Aorta (tissue), 5 donors: ENCODE data around the gene TRPM3. TPM values are rescaled to one million over a fixed set of nuclear protein-coding genes. Genes with fewer than 3 reads are reported as not detected.

Source experiments
- ATAC-seq: fragments of 200-7000 bp; cut with Tn5 transposase; one replicate; pipeline ENCODE4 v1.9.1; 2022; ENCODE audit warnings: moderate library complexity; ENCODE audit not compliant: low FRiP score
- DNase-seq, 2 donors: peaks; one replicate each; pipeline ENCODE4 v3.0.0-alpha.2; 2020
- H3K27ac ChIP-seq, 2 donors: one replicate each; pipeline ENCODE4 v1.5.1; 2013; ENCODE audit warnings: low read length in 2 of 2, mild to moderate bottlenecking in 2 of 2, moderate library complexity in 2 of 2, control low read depth in 1 of 2, inconsistent platforms in 1 of 2, low read depth in 1 of 2
- H3K27me3 ChIP-seq, 2 donors: one replicate each; pipeline ENCODE4 v1.6.1; 2013; ENCODE audit warnings: control low read depth in 1 of 2, low read length in 1 of 2, mild to moderate bottlenecking in 1 of 2, moderate library complexity in 1 of 2; ENCODE audit not compliant: insufficient read depth in 2 of 2, control insufficient read depth in 1 of 2
- H3K36me3 ChIP-seq, 2 donors: one replicate each; pipeline ENCODE4 v1.6.1; 2013; ENCODE audit warnings: control low read depth in 1 of 2, low read length in 1 of 2, mild to moderate bottlenecking in 1 of 2; ENCODE audit not compliant: insufficient read depth in 2 of 2, control insufficient read depth in 1 of 2
- H3K4me1 ChIP-seq, 2 donors: one replicate each; pipeline ENCODE4 v1.6.1; 2013; ENCODE audit warnings: low read length in 2 of 2, control low read depth in 1 of 2, mild to moderate bottlenecking in 1 of 2, moderate library complexity in 1 of 2; ENCODE audit not compliant: insufficient read depth in 2 of 2, control insufficient read depth in 1 of 2
- H3K4me3 ChIP-seq, 2 donors: one replicate each; pipeline ENCODE4 v1.5.1; 2013; ENCODE audit warnings: low read length in 2 of 2, control low read depth in 1 of 2, mild to moderate bottlenecking in 1 of 2
- H3K9me3 ChIP-seq: one replicate; pipeline ENCODE4 v1.6.1; 2013; ENCODE audit warnings: mild to moderate bottlenecking, low read length; ENCODE audit not compliant: control insufficient read depth
- WGBS, 2 donors: extraction: QIAGEN DNeasy Blood & Tissue Kit; methylation state at CpG; one replicate each; pipeline ENCODE4 v1.1.7; 2013; 5-methylcytosine and 5-hydroxymethylcytosine counted together
- intact Hi-C, 2 donors: fragments of 100-400 bp; cut with DNase I; formaldehyde crosslinking; loops; one replicate each; pipeline versions ENCODE4 v1.14.2 to v1.15.0; 2022
- polyA plus RNA-seq, 2 donors: library from polyadenylated mRNA; stranded (reverse); fragments of 200-250 nt; gene quantifications; one replicate each; pipeline ENCODE4 v1.2.3, GENCODE V29; 2013
- total RNA-seq, 2 donors: library from RNA; stranded (reverse); fragmentation: NEBNext Ultra II Directional; extraction: Animal tissue kit (Norgen Biotek cat#: 25700); gene quantifications; one replicate each; pipeline ENCODE4 v1.2.1, GENCODE V29; 2021
- donor health status: healthy with polysubstance abuse.
- donor health status: Bipolar disorder and iron deficiency.
- donor health status: DM: no; HTN: no; CAD: no.
- donor health status: DM: no; HTN: no; CAD: no.
- donor health status: DM: yes; HTN: yes; CAD: no.

Gene TRPM3
- total and polyA plus RNA-seq, 4 donors = 0.13 to 5.7 (median 1.7) TPM

GRCh38 chr9:70563431-70564204, 557.8 kb downstream of the TRPM3 start:
- 91 to 92% methylated on average over 5 of the region's 5 CpGs for WGBS, 2 donors
- intact Hi-C loops = no loop called here

GRCh38 chr9:70563010-70563409, 558.4 kb downstream of the TRPM3 start:
- intact Hi-C loops = no loop called here
- Histone ChIP-seq H3K9me3 (no peaks in the 10 kb centered on the region), H3K27me3 (no peaks in the 10 kb centered on the region), H3K4me1 (peaks cover 0 to 1% of the 10 kb centered on the region in 2 donors), H3K4me3 (no peak overlapping the region), H3K27ac (no peak overlapping the region), H3K36me3 (no peaks in the 10 kb centered on the region)
- no peak for ATAC-seq
- 96 to 98% methylated on average over 4 of the region's 4 CpGs for WGBS, 2 donors
- DNase-seq = no peak

More at GRCh38 chr9:70563431-70564204, 557.8 kb downstream of the TRPM3 start:
- Histone ChIP-seq H3K9me3 (no peaks in the 10 kb centered on the region), H3K4me3 (no peak overlapping the region), H3K27me3 (no peaks in the 10 kb centered on the region), H3K27ac (no peak overlapping the region), H3K4me1 (peaks cover 0 to 1% of the 10 kb centered on the region in 2 donors), H3K36me3 (no peaks in the 10 kb centered on the region)
- DNase-seq (peak in 1 of 2 donors; percentile 56), ATAC-seq (peak; percentile 21)

- Histone ChIP-seq H3K36me3 (no peaks in the 10 kb centered on the region), H3K9me3 (no peaks in the 10 kb centered on the region), H3K4me3 (no peak overlapping the region), H3K4me1 (peaks cover 0 to under 1% of the 10 kb centered on the region in 2 donors), H3K27me3 (no peaks in the 10 kb centered on the region), H3K27ac (no peak overlapping the region)
- ATAC-seq (no peak), DNase-seq (no peak)
- 80 to 81% methylated on average over 3 of the region's 3 CpGs for WGBS, 2 donors
- intact Hi-C loops = no loop called here
Measured at GRCh38 chr9:70561786-70562395, 559.5 kb downstream of the TRPM3 start.

- Histone ChIP-seq H3K9me3 (no peaks in the 10 kb centered on the region), H3K36me3 (no peaks in the 10 kb centered on the region), H3K4me3 (no peak overlapping the region), H3K4me1 (no peaks in the 10 kb centered on the region), H3K27me3 (no peaks in the 10 kb centered on the region), H3K27ac (no peak overlapping the region)
- intact Hi-C loops = no loop called here
- DNase-seq (no peak), ATAC-seq (no peak)
- 73 to 81% methylated on average over 4 of the region's 4 CpGs for WGBS, 2 donors
Measured at GRCh38 chr9:70561111-70561510, 560.3 kb downstream of the TRPM3 start.

- Histone ChIP-seq H3K9me3 (no peaks in the 10 kb centered on the region), H3K27ac (no peak overlapping the region), H3K4me3 (no peak overlapping the region), H3K36me3 (no peaks in the 10 kb centered on the region), H3K27me3 (no peaks in the 10 kb centered on the region), H3K4me1 (no peaks in the 10 kb centered on the region)
- DNase-seq (no peak), ATAC-seq (no peak)
- intact Hi-C loops = no loop called here
Measured at GRCh38 chr9:70559102-70559501, 562.3 kb downstream of the TRPM3 start.

- no peaks in the 10 kb centered on the region for H3K9me3 ChIP-seq
- H3K4me3 ChIP-seq = no peak overlapping the region
- H3K27ac ChIP-seq = no peak overlapping the region
- no peaks in the 10 kb centered on the region for H3K4me1 ChIP-seq
- H3K27me3 ChIP-seq = no peaks in the 10 kb centered on the region
- DNase-seq (no peak), ATAC-seq (no peak)
- WGBS, 2 donors = 79 to 93% methylated on average over 6 of the region's 6 CpGs
- intact Hi-C loops = no loop called here
- H3K36me3 ChIP-seq = no peaks in the 10 kb centered on the region
Measured at GRCh38 chr9:70557661-70558369, 563.6 kb downstream of the TRPM3 start.

GRCh38 chr9:70556771-70557170, 564.6 kb downstream of the TRPM3 start:
- H3K27me3 ChIP-seq = no peaks in the 10 kb centered on the region
- DNase-seq = no peak
- H3K9me3 ChIP-seq = no peaks in the 10 kb centered on the region
- intact Hi-C loops = no loop called here
- WGBS, 2 donors = 95 to 100% methylated on average over 1 of the region's 1 CpG
- H3K4me1 ChIP-seq = no peaks in the 10 kb centered on the region
- H3K36me3 ChIP-seq = no peaks in the 10 kb centered on the region
- no peak overlapping the region for H3K4me3 ChIP-seq
- no peak overlapping the region for H3K27ac ChIP-seq
- ATAC-seq = no peak

GRCh38 chr9:70554881-70555280, 566.5 kb downstream of the TRPM3 start:
- 35 to 43% methylated on average over 2 of the region's 2 CpGs for WGBS, 2 donors

More at GRCh38 chr9:70554881-70555280, 566.5 kb downstream of the TRPM3 start:
- intact Hi-C loops = no loop called here
- Histone ChIP-seq H3K9me3 (no peaks in the 10 kb centered on the region), H3K27me3 (no peaks in the 10 kb centered on the region), H3K27ac (no peak overlapping the region), H3K4me1 (no peaks in the 10 kb centered on the region), H3K36me3 (no peaks in the 10 kb centered on the region), H3K4me3 (no peak overlapping the region)
- DNase-seq = no peak
- ATAC-seq = no peak
